B cell (primary cell): ENCODE data around the gene OR51B4.

Source experiments
- EZH2 ChIP-seq: IDR thresholded peaks from 2 replicates; pipeline ENCODE4 v1.6.1; 2012; ENCODE audit warnings: borderline replicate concordance, low read depth, mild to moderate bottlenecking, moderate library complexity, low read length; ENCODE audit not compliant: insufficient read depth, poor library complexity, severe bottlenecking
- TF ChIP-seq, protein P1 (sequence below): fragments of 200-600 bp; IDR thresholded peaks from one replicate; pipeline ENCODE4 v1.8.0; 2022; ENCODE audit warnings: antibody characterized with exemption, mild to moderate bottlenecking

DNA sequence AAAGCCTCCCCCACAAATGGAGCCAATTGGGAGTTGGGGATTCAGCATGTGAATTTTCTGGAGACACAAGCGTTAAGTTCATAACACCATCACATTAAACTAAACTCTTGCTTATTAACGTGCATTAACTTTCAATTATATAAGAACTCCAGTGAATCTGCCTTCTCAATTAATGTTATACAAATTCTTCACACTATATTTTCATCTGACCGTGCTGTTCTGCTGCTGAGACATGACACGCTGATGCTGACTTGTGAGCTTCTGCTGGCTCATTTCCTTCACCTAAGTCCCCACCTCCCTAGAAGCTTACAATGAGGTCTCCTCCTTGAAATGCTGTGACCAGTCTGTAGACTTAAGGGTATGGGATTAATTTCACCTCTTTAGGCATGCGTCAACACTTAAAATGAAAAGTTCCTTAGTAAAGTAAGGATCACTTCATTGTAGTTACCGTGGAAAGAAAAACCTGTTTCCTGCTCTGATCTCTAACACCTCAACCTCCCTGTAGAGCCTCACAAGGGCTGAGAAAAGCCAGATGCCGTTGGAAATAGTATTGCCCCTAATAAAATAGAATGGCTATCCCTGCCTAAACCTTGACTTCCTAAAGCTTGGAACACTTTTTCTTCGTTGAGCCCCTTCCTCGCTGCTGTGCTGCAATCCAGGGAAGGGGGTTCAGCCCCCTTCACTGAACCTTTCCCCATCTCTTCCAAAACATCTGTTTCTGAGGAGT is 49.4 kb downstream of the OR51B4 start:
- TF ChIP-seq, protein P1, sequence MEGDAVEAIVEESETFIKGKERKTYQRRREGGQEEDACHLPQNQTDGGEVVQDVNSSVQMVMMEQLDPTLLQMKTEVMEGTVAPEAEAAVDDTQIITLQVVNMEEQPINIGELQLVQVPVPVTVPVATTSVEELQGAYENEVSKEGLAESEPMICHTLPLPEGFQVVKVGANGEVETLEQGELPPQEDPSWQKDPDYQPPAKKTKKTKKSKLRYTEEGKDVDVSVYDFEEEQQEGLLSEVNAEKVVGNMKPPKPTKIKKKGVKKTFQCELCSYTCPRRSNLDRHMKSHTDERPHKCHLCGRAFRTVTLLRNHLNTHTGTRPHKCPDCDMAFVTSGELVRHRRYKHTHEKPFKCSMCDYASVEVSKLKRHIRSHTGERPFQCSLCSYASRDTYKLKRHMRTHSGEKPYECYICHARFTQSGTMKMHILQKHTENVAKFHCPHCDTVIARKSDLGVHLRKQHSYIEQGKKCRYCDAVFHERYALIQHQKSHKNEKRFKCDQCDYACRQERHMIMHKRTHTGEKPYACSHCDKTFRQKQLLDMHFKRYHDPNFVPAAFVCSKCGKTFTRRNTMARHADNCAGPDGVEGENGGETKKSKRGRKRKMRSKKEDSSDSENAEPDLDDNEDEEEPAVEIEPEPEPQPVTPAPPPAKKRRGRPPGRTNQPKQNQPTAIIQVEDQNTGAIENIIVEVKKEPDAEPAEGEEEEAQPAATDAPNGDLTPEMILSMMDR: no peak
- TF ChIP-seq EZH2: no peak
